Amniotic stem cell (primary cell): ENCODE data around the gene RNF11.

Experiments used
- DNase-seq: peaks from one replicate; lab custom pipeline; 2025; lab: John Stamatoyannopoulos, UW

RNF11 gene

DNA sequence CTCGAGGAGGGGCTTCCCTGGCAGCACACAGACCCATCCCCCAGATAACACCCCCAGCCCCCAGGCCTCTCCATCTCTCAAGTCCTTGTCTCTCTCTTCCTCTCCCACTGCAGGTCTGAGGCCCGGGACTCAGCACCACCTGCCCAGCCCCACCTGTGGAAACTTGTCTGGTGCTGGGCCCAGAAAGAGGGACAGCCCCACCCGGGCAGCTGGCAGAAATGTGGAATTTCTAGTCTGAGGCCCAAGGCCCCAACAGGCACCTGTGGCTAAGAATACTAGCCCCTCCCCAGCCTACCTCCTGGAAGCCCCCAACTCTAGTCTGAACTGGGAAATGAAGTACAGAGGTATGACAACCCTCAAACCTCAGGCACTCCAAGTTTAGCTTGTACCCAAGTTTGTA, 78.9 kb downstream of the RNF11 start:
- DNase-seq: no peak

DNA sequence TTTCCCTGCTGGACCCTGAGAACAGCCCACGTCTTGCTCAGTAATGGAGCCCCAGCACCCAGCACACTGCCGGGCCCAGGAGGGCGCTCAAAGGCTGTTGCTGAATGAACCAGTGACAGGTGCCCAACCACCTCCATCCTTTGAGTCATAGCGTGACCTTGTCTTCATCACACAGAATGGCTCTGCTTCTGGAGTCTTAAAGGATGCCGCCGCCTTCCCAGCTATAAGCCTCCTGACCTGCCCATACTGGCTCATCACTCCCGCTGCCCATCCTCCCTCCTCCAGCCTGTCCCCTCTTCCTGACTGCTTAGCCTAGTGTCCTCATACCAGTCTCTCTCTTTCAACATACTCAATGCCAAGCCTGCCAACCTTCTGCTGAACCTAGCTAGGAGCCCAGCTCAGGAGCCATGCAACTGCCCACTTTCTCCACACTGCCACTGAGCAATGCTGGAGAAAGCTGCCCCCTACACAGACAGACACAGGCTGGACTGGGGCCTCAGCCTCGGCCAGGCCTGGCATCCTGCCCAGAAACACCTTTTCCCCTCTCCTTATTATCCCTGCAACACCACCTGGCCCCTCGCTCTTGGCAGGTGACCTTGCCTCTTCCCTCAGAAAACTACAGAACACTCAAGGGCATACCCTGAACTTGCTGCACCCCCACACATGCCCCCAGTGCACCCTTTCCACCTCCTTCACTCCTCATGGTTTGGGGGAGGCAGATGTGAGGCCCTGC, 80.2 kb downstream of the RNF11 start:
- DNase-seq: no peak

DNA sequence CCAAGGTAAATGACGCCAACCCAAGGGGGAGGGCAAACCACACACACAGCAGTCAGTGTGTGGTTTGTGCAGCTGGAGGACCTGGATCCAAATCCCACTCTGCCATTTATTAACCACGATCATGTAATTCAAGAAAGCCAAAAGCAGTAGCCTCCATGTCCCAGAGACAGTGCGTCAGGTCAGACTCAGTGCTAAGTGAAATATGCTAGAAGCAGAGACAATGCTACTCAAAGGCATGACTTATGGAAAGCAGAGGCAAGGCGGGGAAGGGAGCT, 80.7 kb downstream of the RNF11 start:
- no peak for DNase-seq

DNA sequence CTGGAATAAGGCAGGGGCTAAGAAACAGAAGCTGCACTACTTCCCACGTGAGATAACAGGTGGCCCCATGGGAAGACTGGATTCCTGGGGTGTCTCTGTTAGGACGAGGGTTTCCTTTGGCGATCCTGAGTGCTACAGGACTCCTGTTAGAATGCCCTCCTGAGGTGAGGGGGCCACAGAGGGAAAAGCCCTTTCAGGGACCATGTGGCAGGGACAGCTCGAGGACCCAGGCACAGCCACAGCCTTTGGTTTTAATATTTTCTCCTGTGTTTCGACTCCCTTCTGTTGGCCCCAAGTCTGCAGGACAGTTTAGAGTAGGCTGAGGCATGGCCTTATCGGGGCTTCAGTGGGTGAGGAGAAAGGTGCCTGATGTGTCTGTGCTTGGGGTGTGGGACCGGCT, 81.7 kb downstream of the RNF11 start:
- DNase-seq: no peak

DNA sequence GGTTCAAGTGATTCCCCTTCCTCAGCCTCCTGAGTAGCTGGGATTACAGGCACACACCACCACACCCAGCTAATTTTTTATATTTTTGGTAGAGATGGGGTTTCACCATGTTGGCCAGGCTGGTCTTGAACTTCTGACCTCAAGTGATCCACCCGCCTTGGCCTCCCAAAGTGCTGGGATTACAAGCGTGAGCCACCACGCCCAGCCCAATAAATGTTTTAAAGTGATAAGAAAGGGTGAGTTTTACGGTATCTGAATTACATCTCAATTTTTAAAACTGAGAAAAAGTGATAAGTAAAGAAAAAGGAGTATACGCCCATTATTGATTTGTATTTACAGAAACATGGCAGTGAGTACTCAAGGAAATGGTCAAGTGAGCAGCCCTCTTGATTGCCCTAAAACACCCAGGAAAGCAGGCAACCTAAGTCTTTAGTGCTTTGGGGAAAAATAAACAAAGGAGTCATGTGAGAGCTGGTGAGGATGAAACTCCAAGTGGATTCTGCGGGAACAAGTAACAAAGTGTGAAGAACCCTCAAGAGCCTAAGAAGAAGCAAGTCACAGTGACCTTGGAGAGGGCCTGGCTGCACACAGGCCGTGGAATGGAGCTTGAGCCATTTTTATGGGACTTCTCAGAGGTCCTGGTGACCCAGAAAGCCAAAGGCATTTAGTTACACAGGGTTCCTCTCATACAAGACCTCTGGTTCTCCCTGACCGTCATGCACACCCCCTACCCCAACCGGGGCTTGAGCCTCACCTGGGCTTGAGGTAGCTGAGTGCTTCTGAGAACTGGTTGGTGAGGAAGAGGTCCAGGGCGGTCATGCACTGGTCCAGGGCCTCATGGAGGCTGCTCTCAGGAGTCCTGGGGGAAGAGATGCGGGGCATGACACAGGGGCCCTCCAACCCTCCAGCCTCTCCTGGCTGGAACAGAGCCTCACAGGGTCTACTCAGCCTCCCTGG, 85.2 kb downstream of the RNF11 start:
- no peak for DNase-seq

DNA sequence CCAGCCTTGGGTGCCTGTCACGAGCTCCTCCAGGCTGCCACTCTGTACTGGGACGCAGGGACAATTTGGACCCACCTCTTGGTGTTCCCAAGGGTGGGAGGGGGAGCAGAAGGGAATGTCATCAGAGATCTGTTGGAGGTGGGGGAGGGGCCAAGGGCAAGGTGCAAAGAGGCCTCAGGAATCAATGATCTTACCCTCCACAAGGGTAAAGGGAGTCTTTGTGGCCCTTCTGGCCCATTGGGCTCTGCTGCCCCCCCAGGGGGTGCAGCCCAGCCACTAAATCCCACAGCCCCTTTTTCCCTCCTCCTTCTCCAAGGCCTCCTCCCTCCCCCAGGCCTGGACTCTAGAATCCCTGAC, 85.8 kb downstream of the RNF11 start:
- DNase-seq: no peak

DNA sequence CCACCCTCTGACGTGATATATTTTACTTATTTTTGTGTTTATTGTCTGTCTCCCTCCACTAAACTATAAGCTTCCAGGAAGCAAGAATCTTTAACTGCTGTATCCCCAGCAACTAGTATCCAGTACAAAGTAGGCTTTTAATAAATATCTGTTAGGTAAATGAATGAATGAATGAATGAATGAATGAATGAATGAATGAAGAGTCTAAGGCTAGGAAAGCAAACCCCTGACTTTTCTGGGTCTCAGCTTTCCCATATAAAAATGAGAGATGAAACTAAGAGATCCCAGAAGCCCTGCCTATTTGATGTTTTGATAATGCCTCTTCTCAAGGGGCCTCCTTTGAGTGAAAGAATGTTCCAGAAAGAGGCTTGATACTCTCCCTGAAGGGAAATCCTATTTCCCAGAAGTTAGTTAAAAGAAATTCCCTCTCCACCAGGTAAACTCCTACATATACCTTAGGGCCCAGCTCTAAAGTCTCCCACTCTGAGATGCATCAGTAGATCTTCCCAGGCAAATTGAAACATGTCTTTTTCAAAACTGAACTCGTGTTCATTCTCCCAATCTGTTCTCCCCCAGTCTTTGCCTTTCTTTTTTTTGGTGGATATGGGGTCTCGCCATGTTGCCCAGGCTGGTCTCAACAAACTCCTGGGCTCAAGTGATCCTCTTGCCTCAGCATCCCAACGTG, 86.5 kb downstream of the RNF11 start:
- DNase-seq: no peak
